Activated naive CD4-positive, alpha-beta T cell treated with Interleukin-2 at 50 U/mL for 16 hours (primary cell): ENCODE data around the gene TTC34.

Source experiments
- DNase-seq: peaks from one replicate; pipeline ENCODE4 v3.0.0-alpha.2; 2020

TTC34 gene

GRCh38 chr1:2601721-2602303 is 199.7 kb downstream of the TTC34 start:
- no peak for DNase-seq

- DNase-seq: no peak
These were observed 203.1 kb downstream of the TTC34 start for GRCh38 chr1:2598329-2598931.

GRCh38 chr1:2597441-2598328 is 203.8 kb downstream of the TTC34 start:
- DNase-seq: no peak

GRCh38 chr1:2596530-2597333 is 204.8 kb downstream of the TTC34 start:
- no peak for DNase-seq

GRCh38 chr1:2595812-2596529 is 205.5 kb downstream of the TTC34 start:
- DNase-seq: no peak

GRCh38 chr1:2595261-2595811 is 206.2 kb downstream of the TTC34 start:
- no peak for DNase-seq

- DNase-seq: no peak
These were observed 206.8 kb downstream of the TTC34 start for GRCh38 chr1:2594641-2595131.

GRCh38 chr1:2594001-2594640 is 207.4 kb downstream of the TTC34 start:
- no peak for DNase-seq

- no peak for DNase-seq
These were observed 208.1 kb downstream of the TTC34 start for GRCh38 chr1:2593251-2593878.

GRCh38 chr1:2592672-2593071 is 208.8 kb downstream of the TTC34 start:
- DNase-seq: no peak

GRCh38 chr1:2591581-2592261 is 209.8 kb downstream of the TTC34 start:
- no peak for DNase-seq

GRCh38 chr1:2591233-2591580 is 210.3 kb downstream of the TTC34 start:
- no peak for DNase-seq

- no peak for DNase-seq
These were observed 211.0 kb downstream of the TTC34 start for GRCh38 chr1:2590233-2591141.

GRCh38 chr1:2589431-2590232 is 211.9 kb downstream of the TTC34 start:
- DNase-seq: no peak

- no peak for DNase-seq
These were observed 212.6 kb downstream of the TTC34 start for GRCh38 chr1:2588661-2589430.

- no peak for DNase-seq
These were observed 213.5 kb downstream of the TTC34 start for GRCh38 chr1:2587860-2588571.
